ENCODE measurements around the gene DBT. TPM values are rescaled to one million over a fixed set of nuclear protein-coding genes. Genes with fewer than 3 reads are reported as not detected.
"Not testable (repeated sequence)": the region's sequence is repeated elsewhere in the genome, so short reads cannot be mapped to it uniquely, and the experiment has no call there.

DBT gene
- total RNA-seq, 1 donor from 2014 or later, result 7.4 TPM

DNA sequence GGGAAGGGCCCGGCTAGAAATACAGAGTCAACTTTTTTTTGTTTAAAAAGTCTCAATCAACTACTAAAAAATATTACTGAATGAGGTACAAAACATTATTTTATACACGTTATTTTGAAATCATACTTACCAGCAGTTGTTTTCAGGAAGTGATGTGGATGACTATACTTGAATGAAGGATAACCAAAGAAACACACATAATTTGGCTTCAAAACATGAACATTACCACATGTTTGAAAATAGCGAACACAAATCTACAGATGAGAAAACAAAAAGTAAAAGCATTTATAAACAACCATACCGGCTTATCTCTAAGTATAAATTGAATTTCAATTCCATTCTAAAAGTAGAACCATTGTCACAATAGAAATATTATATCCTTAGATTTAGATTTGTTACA, 9.0 kb downstream of the DBT start:
- DNase-seq (ENCODE audit: low read depth), result no peak
- H3K27me3 ChIP-seq (ENCODE audit: control insufficient read depth, insufficient read depth, low read length), result no peaks in the 10 kb centered on the region
- no peaks in the 10 kb centered on the region for H3K36me3 ChIP-seq (ENCODE audit: control insufficient read depth, insufficient read depth, low read length)
- TF ChIP-seq, protein P1, sequence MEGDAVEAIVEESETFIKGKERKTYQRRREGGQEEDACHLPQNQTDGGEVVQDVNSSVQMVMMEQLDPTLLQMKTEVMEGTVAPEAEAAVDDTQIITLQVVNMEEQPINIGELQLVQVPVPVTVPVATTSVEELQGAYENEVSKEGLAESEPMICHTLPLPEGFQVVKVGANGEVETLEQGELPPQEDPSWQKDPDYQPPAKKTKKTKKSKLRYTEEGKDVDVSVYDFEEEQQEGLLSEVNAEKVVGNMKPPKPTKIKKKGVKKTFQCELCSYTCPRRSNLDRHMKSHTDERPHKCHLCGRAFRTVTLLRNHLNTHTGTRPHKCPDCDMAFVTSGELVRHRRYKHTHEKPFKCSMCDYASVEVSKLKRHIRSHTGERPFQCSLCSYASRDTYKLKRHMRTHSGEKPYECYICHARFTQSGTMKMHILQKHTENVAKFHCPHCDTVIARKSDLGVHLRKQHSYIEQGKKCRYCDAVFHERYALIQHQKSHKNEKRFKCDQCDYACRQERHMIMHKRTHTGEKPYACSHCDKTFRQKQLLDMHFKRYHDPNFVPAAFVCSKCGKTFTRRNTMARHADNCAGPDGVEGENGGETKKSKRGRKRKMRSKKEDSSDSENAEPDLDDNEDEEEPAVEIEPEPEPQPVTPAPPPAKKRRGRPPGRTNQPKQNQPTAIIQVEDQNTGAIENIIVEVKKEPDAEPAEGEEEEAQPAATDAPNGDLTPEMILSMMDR (IDR thresholded peaks at IDR 0.05; ENCODE audit: insufficient read depth, low read length, poor library complexity, severe bottlenecking), result no peak
- no peak overlapping the region for H3K4me3 ChIP-seq (ENCODE audit: low read depth, low read length)

DNA sequence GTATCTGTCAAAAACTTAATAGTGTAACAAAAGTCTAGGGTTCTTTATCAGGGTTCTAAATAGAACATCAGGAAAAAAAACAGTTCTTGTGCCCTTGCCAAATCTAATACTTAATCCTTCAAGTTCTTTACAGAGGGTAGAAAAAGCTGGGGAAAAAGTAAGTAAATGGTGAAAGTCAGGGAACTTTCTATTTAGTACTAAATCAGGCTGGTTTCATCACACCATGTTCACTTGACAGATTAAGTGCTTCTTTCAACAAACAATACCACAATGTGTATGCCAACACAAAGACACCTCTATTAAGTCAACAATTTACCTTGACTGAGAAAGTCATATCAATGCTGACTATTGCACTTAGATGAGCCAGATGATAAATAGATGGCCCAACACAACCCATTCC, 9.7 kb downstream of the DBT start:
- TF ChIP-seq, protein P1 (IDR thresholded peaks at IDR 0.05; ENCODE audit: insufficient read depth, low read length, poor library complexity, severe bottlenecking), result no peak
- H3K27me3 ChIP-seq (ENCODE audit: control insufficient read depth, insufficient read depth, low read length), result no peaks in the 10 kb centered on the region
- H3K4me3 ChIP-seq (ENCODE audit: low read depth, low read length), result no peak overlapping the region
- H3K36me3 ChIP-seq (ENCODE audit: control insufficient read depth, insufficient read depth, low read length), result no peaks in the 10 kb centered on the region
- DNase-seq (ENCODE audit: low read depth), result no peak

DNA sequence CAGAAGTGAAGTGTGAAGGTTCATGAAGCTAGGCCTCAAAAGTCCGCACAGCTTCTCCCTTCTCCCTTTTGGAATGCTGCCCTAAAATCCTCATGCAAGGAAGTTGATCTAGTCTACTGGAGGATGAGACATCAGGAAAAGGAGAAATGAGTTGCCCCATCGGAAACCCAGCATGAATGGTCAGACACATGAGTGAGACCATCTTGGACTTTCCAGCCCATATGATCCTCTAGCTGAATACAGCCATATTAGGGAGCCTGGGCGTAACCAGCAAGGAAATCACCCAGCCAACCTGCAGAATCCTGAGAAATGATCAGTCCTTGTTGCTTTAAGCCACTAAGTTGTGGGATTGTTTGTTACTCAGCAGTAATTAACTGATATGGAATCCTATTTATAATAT, 12.5 kb downstream of the DBT start:
- Histone ChIP-seq H3K36me3 (ENCODE audit: control insufficient read depth, insufficient read depth, low read length) (no peaks in the 10 kb centered on the region), H3K4me3 (ENCODE audit: low read depth, low read length) (no peak overlapping the region), H3K27me3 (ENCODE audit: control insufficient read depth, insufficient read depth, low read length) (no peaks in the 10 kb centered on the region)
- TF ChIP-seq, protein P1 (IDR thresholded peaks at IDR 0.05; ENCODE audit: insufficient read depth, low read length, poor library complexity, severe bottlenecking), result no peak
- DNase-seq (ENCODE audit: low read depth), result no peak

DNA sequence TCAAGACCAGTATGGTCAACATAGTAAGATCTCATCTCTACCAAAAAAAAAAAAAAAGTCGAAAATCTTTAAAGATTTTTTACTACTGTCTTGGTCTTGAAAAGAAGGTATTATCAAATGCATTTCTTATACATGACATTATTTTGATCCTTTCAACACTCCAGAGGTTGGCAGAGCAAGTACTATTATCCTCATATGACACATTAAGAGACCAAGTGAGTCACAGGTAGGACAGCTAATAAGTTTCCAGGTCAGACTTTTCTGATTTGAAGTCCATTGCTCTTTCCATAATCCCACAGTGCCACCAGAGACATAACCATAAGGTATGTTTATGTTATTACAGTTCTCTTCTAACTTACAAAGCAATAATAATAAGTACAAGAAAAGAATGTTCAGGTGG, 15.2 kb downstream of the DBT start:
- TF ChIP-seq, protein P1 (IDR thresholded peaks at IDR 0.05; ENCODE audit: insufficient read depth, low read length, poor library complexity, severe bottlenecking), result no peak
- H3K27me3 ChIP-seq (ENCODE audit: control insufficient read depth, insufficient read depth, low read length), result no peaks in the 10 kb centered on the region
- no peak for DNase-seq (ENCODE audit: low read depth)

DNA sequence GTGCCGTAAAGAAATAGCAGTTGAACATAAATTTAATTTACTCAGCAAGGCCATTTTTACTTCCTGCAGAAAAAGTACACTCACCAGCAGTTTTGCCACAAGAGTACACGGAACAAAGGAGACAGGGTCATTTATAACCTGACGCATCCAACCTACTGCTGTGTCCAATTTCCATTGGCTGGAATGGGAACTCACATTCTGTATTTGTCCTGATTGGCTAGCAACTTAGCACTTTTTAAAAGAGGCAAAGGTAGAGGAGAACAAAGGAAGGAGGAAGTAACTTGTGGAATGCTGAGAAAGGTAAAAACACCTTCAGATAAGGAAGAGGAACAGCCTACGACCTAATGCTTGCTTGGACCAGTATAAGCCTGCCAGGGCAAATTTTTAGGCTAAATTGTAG, 16.1 kb downstream of the DBT start:
- not testable (repeated sequence) for H3K36me3 ChIP-seq (ENCODE audit: control insufficient read depth, insufficient read depth, low read length); H3K4me3 ChIP-seq (ENCODE audit: low read depth, low read length); H3K27me3 ChIP-seq (ENCODE audit: control insufficient read depth, insufficient read depth, low read length); DNase-seq (ENCODE audit: low read depth)

More for the DNA sequence above, 15.2 kb downstream of the DBT start:
- Histone ChIP-seq H3K36me3 (ENCODE audit: control insufficient read depth, insufficient read depth, low read length) (no peaks in the 10 kb centered on the region), H3K4me3 (ENCODE audit: low read depth, low read length) (no peak overlapping the region)

DNA sequence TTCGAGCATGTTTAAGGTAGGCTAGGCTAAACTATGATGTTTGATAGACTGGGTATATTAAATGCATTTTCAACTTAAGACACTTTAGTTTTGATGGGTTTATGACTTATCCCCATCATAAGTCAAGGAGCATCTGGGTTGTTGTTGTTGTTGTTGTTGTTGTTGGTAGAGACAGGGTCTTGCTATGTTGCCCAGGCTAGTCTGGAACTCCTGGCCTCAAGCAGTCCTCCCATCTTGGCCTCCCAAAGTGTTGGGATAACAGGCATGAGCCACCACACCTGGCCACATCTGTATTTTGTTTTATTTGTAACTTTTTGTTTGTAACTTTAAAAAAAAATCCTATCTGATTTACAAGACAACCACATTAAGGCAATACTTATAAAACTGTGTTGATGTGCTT, 17.5 kb downstream of the DBT start:
- no peaks in the 10 kb centered on the region for H3K36me3 ChIP-seq (ENCODE audit: control insufficient read depth, insufficient read depth, low read length)
- TF ChIP-seq, protein P1 (IDR thresholded peaks at IDR 0.05; ENCODE audit: insufficient read depth, low read length, poor library complexity, severe bottlenecking), result no peak
- H3K27me3 ChIP-seq (ENCODE audit: control insufficient read depth, insufficient read depth, low read length), result no peaks in the 10 kb centered on the region
- DNase-seq (ENCODE audit: low read depth), result no peak
- H3K4me3 ChIP-seq (ENCODE audit: low read depth, low read length), result no peak overlapping the region
